ENCODE data around the gene MCTP1. TPM values are rescaled to one million over a fixed set of nuclear protein-coding genes. Genes with fewer than 3 reads are reported as not detected.

Gene MCTP1
- total RNA-seq, 1 experiment from 2014 or later: 2.5 TPM

DNA sequence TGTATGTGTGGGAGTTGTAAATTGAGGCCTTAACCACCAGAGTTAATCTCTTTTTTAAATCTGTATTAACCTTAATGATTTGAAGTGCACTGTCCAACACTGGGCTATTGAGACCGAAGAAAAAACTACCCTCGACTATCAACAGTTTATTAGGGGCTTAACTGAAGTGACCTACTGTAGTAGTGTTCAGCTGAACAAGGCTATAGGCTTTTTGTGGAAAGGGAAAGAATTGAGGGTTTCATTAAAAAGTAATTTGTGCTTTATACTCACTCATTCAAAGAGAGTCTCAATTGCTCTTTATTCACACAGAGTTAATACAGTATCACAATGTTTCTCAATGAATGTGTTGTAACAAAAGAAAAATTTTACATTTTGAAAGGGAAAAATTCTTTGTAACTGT, 399.0 kb downstream of the MCTP1 start:
- TF ChIP-seq, protein P1, sequence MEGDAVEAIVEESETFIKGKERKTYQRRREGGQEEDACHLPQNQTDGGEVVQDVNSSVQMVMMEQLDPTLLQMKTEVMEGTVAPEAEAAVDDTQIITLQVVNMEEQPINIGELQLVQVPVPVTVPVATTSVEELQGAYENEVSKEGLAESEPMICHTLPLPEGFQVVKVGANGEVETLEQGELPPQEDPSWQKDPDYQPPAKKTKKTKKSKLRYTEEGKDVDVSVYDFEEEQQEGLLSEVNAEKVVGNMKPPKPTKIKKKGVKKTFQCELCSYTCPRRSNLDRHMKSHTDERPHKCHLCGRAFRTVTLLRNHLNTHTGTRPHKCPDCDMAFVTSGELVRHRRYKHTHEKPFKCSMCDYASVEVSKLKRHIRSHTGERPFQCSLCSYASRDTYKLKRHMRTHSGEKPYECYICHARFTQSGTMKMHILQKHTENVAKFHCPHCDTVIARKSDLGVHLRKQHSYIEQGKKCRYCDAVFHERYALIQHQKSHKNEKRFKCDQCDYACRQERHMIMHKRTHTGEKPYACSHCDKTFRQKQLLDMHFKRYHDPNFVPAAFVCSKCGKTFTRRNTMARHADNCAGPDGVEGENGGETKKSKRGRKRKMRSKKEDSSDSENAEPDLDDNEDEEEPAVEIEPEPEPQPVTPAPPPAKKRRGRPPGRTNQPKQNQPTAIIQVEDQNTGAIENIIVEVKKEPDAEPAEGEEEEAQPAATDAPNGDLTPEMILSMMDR (conservative IDR thresholded peaks at IDR 0.05): no peak
- Mint-ChIP-seq H3K27me3 (ENCODE audit: low read depth) (no peaks in the 10 kb centered on the region), H3K4me3 (no peak overlapping the region), H3K9me3 (no peaks in the 10 kb centered on the region), H3K36me3 (ENCODE audit: insufficient read depth in 1 of 3, low read depth in 3 of 3) (no peaks in the 10 kb centered on the region), H3K4me1 (peaks cover 17 to 20% of the 10 kb centered on the region in 2 experiments), H3K27ac (peak overlapping the region in 1 of 3 experiments; percentile 32; a peak in 1 of 7 replicates)
- Histone ChIP-seq H2AK5ac (ENCODE audit: insufficient read length, low read length) (no peak overlapping the region), H3K14ac (ENCODE audit: insufficient read depth, low read length) (no peak overlapping the region), H4K20me1 (ENCODE audit: control insufficient read depth, insufficient read depth, insufficient read length) (no peaks in the 10 kb centered on the region), H2BK120ac (ENCODE audit: low read depth, low read length, poor library complexity, severe bottlenecking) (no peak overlapping the region), H3K4me2 (ENCODE audit: insufficient read depth, insufficient read length, low read length) (no peak overlapping the region), H3K27me3 (ENCODE audit: insufficient read depth, low read length) (no peaks in the 10 kb centered on the region), H4K8ac (replicated peaks; ENCODE audit: insufficient read length, low read depth, low read length) (no peak overlapping the region), H3K79me1 (ENCODE audit: insufficient read depth, low read depth, low read length, poor library complexity, severe bottlenecking) (no peaks in the 10 kb centered on the region), H2BK5ac (ENCODE audit: insufficient read length, low read length) (no peak overlapping the region), H4K5ac (ENCODE audit: insufficient read length, low read depth, low read length) (no peak overlapping the region), H3K4ac (ENCODE audit: low read depth, low read length) (no peak overlapping the region), H3K4me1 (ENCODE audit: insufficient read depth, low read length) (no peaks in the 10 kb centered on the region), H2AFZ (ENCODE audit: low read length) (no peak overlapping the region), H2BK20ac (ENCODE audit: low read depth, low read length, poor library complexity, severe bottlenecking) (no peak overlapping the region), H3K9me3 (ENCODE audit: control insufficient read depth, low read depth, low read length) (no peaks in the 10 kb centered on the region), H3K23ac (ENCODE audit: insufficient read length, low read depth, low read length) (no peak overlapping the region), H3K27ac (ENCODE audit: insufficient read length, low read depth, low read length) (no peak overlapping the region), H2BK12ac (ENCODE audit: insufficient read length, low read depth, low read length) (no peak overlapping the region), H3K18ac (ENCODE audit: insufficient read length, low read depth, low read length) (no peak overlapping the region), H3K56ac (ENCODE audit: insufficient read length, low read depth, low read length) (no peak overlapping the region), H3K23me2 (ENCODE audit: insufficient read length, low read depth, low read length, poor library complexity, severe bottlenecking) (no peaks in the 10 kb centered on the region), H3T11ph (ENCODE audit: low read length) (no peak overlapping the region), H3K79me2 (ENCODE audit: insufficient read depth, low read length) (no peaks in the 10 kb centered on the region), H3K9ac (ENCODE audit: extremely low read depth, insufficient read length, low read length) (no peak overlapping the region), H4K91ac (ENCODE audit: insufficient read length, low read depth, low read length) (no peak overlapping the region), H2BK15ac (ENCODE audit: low read depth, low read length) (no peak overlapping the region)
- DNase-seq: no peak
- no CpG with 5 or more reads among the region's 2 CpGs for WGBS (ENCODE audit: extremely low coverage, insufficient read length, low lambda C conversion rate)

All from H9 (cell line).